Measurements from ENCODE around the gene TNIK. TPM values are rescaled to one million over a fixed set of nuclear protein-coding genes. Genes with fewer than 3 reads are reported as not detected.

TNIK gene
- total RNA-seq, 1 experiment from 2014 or later = 7.0 TPM

- no peaks in the 10 kb centered on the region for H3K36me3 ChIP-seq (ENCODE audit: low read depth, low read length)
- no peak overlapping the region for H3K4me3 ChIP-seq (ENCODE audit: low read length)
- no peak overlapping the region for H3K9ac ChIP-seq (ENCODE audit: low read length)
- no peaks in the 10 kb centered on the region for H3K9me2 ChIP-seq (replicated peaks; ENCODE audit: low read length)
- no peak overlapping the region for H3K27ac ChIP-seq (ENCODE audit: low read length)
- no peak overlapping the region for H2AFZ ChIP-seq (ENCODE audit: low read length)
- no TSS peak for BruUV-seq (replicated peaks)
- no peaks in the 10 kb centered on the region for H3K9me3 ChIP-seq (ENCODE audit: low read length)
- peak; percentile 20 for DNase-seq
- no peak for ATAC-seq
- H3K79me2 ChIP-seq (ENCODE audit: low read length) = no peaks in the 10 kb centered on the region
- CTCF ChIA-PET = interaction anchor here (0.6 kb wide), 1 partner anchor 20 kb away, joined by 3 read pairs; no protein-coding TSS in a partner anchor
- no peak overlapping the region for H3K4me2 ChIP-seq (ENCODE audit: low read length)
- intact Hi-C loops (cut with micrococcal nuclease) = no loop called here
- peaks cover 5% of the 10 kb centered on the region; the same call in 1 of the 2 replicates for H3K4me1 ChIP-seq (ENCODE audit: insufficient read depth, low read length)
- POLR2A ChIA-PET (ENCODE audit: unreplicated experiment) = no interaction called here
- H4K20me1 ChIP-seq (ENCODE audit: low read length) = no peaks in the 10 kb centered on the region
- TF ChIP-seq EZH2 (IDR thresholded peaks at IDR 0.05; ENCODE audit: low read length, unreplicated experiment) = no peak
- no peak for TF ChIP-seq EZH2phosphoT487 (IDR thresholded peaks at IDR 0.05; ENCODE audit: borderline replicate concordance, low read length)
- TF ChIP-seq CTCF (conservative IDR thresholded peaks at IDR 0.05; ENCODE audit: low read depth, low read length) = peak; percentile 62
- no peaks in the 10 kb centered on the region for H3F3A ChIP-seq (ENCODE audit: low read length, unreplicated experiment)
- no peaks in the 10 kb centered on the region for H3K27me3 ChIP-seq (ENCODE audit: low read length)
Observed at GRCh38 chr3:171172070-171172469, 288.1 kb downstream of the TNIK start.

GRCh38 chr3:171169866-171170265 is 290.3 kb downstream of the TNIK start:
- Histone ChIP-seq H3K9me2 (replicated peaks; ENCODE audit: low read length) (no peaks in the 10 kb centered on the region), H3K36me3 (ENCODE audit: low read depth, low read length) (no peaks in the 10 kb centered on the region), H3K9ac (ENCODE audit: low read length) (no peak overlapping the region), H3K27me3 (ENCODE audit: low read length) (no peaks in the 10 kb centered on the region), H3K79me2 (ENCODE audit: low read length) (no peaks in the 10 kb centered on the region), H3K4me3 (ENCODE audit: low read length) (no peak overlapping the region), H3K9me3 (ENCODE audit: low read length) (no peaks in the 10 kb centered on the region), H2AFZ (ENCODE audit: low read length) (no peak overlapping the region), H3K4me2 (ENCODE audit: low read length) (no peak overlapping the region), H3K4me1 (ENCODE audit: insufficient read depth, low read length) (0 out of 2 replicates have a peak, but pooled peaks cover 7% of the 10 kb centered on the region), H3K27ac (ENCODE audit: low read length) (no peak overlapping the region), H4K20me1 (ENCODE audit: low read length) (no peaks in the 10 kb centered on the region), H3F3A (ENCODE audit: low read length, unreplicated experiment) (no peaks in the 10 kb centered on the region)
- ATAC-seq (no peak), DNase-seq (no peak)
- POLR2A ChIA-PET (ENCODE audit: unreplicated experiment) = no interaction called here
- CTCF ChIA-PET = interaction anchor here (0.5 kb wide), 1 partner anchor 75 kb away, joined by 8 read pairs; no protein-coding TSS in a partner anchor
- no peak for TF ChIP-seq EZH2 (IDR thresholded peaks at IDR 0.05; ENCODE audit: low read length, unreplicated experiment)
- no peak for TF ChIP-seq EZH2phosphoT487 (IDR thresholded peaks at IDR 0.05; ENCODE audit: borderline replicate concordance, low read length)
- intact Hi-C loops (cut with micrococcal nuclease) = no loop called here
- no TSS peak for BruUV-seq (replicated peaks)

DNA sequence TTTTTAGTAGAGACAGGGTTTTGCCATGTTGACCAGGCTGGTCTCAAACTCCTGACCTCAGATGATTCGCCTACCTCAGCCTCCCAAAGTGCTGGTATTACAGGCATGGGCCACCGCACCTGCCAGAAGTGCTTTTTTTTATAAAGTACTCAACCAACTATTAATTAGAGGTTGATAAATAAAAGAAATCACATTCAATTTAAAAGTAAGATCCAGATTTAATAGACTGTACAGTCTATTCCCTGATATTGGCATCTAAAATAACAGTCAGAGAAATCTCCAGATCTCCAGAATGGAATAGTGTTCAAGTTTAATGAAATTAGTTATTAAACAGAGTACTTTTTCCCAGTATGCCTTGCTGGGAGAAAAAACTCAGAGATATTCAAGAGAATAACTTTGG is 290.8 kb downstream of the TNIK start:
- H3K4me2 ChIP-seq (ENCODE audit: low read length) = no peak overlapping the region
- H3K79me2 ChIP-seq (ENCODE audit: low read length) = no peaks in the 10 kb centered on the region
- H3K36me3 ChIP-seq (ENCODE audit: low read depth, low read length) = no peaks in the 10 kb centered on the region
- no peaks in the 10 kb centered on the region for H3K9me2 ChIP-seq (replicated peaks; ENCODE audit: low read length)
- H2AFZ ChIP-seq (ENCODE audit: low read length) = no peak overlapping the region
- no peaks in the 10 kb centered on the region for H3K9me3 ChIP-seq (ENCODE audit: low read length)
- no peaks in the 10 kb centered on the region for H3K27me3 ChIP-seq (ENCODE audit: low read length)
- H3F3A ChIP-seq (ENCODE audit: low read length, unreplicated experiment) = no peaks in the 10 kb centered on the region
- no peak for ATAC-seq
- H3K4me1 ChIP-seq (ENCODE audit: insufficient read depth, low read length) = peaks cover 10% of the 10 kb centered on the region
- no peak overlapping the region for H3K9ac ChIP-seq (ENCODE audit: low read length)
- intact Hi-C loops (cut with micrococcal nuclease) = no loop called here
- ChIA-PET POLR2A (ENCODE audit: unreplicated experiment) (no interaction called here), CTCF (no interaction called here)
- H3K4me3 ChIP-seq (ENCODE audit: low read length) = no peak overlapping the region
- TF ChIP-seq CTCF (conservative IDR thresholded peaks at IDR 0.05; ENCODE audit: low read depth, low read length) = no peak
- no peak for TF ChIP-seq EZH2phosphoT487 (IDR thresholded peaks at IDR 0.05; ENCODE audit: borderline replicate concordance, low read length)
- no peak overlapping the region for H3K27ac ChIP-seq (ENCODE audit: low read length)
- no peaks in the 10 kb centered on the region for H4K20me1 ChIP-seq (ENCODE audit: low read length)
- DNase-seq = no peak
- BruUV-seq (replicated peaks) = no TSS peak
